ENCODE measurements around the gene EVI5. TPM values are rescaled to one million over a fixed set of nuclear protein-coding genes. Genes with fewer than 3 reads are reported as not detected.

Gene EVI5
- polyA plus RNA-seq, 1 donor from 2014 or later, result 8.5 TPM

DNA sequence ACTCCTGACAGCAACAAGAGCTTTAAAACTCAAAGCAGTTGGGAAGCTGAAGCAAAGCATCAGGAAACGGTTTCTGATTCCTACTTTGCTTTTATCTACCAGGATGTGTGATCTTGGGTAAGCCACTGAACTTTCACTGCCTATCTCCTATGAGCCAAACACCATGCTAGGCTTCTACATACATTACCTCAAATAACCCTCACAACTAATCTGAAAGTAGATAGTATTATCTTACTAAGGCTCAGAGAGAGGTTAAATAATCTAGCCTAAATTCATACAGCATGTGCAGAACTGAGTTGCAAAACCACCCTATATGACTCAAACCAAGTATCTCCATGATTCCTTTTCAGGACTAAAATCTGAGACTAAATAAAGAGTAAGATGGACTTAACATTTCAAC lies 83.8 kb downstream of the EVI5 start:
- H3K79me2 ChIP-seq (replicated peaks; ENCODE audit: insufficient read depth, low read length), result no peaks in the 10 kb centered on the region
- no peaks in the 10 kb centered on the region for H3F3A ChIP-seq (ENCODE audit: insufficient read depth, low read length, poor library complexity, severe bottlenecking)
- no peak overlapping the region for H3K4me2 ChIP-seq (ENCODE audit: low read length)
- no peak overlapping the region for H2AFZ ChIP-seq (ENCODE audit: low read depth, low read length)
- H3K4me3 ChIP-seq (ENCODE audit: low read length), result no peak overlapping the region
- H3K27me3 ChIP-seq (ENCODE audit: insufficient read depth, low read depth, low read length), result no peaks in the 10 kb centered on the region
- H4K20me1 ChIP-seq (ENCODE audit: insufficient read depth), result no peaks in the 10 kb centered on the region
- no peak for TF ChIP-seq TAF1 (IDR thresholded peaks at IDR 0.05; ENCODE audit: low read depth)
- no peak for TF ChIP-seq POLR2AphosphoS5 (IDR thresholded peaks at IDR 0.05)
- TF ChIP-seq SMC3 (conservative IDR thresholded peaks at IDR 0.05; ENCODE audit: poor library complexity), result no peak
- TF ChIP-seq, protein P1, sequence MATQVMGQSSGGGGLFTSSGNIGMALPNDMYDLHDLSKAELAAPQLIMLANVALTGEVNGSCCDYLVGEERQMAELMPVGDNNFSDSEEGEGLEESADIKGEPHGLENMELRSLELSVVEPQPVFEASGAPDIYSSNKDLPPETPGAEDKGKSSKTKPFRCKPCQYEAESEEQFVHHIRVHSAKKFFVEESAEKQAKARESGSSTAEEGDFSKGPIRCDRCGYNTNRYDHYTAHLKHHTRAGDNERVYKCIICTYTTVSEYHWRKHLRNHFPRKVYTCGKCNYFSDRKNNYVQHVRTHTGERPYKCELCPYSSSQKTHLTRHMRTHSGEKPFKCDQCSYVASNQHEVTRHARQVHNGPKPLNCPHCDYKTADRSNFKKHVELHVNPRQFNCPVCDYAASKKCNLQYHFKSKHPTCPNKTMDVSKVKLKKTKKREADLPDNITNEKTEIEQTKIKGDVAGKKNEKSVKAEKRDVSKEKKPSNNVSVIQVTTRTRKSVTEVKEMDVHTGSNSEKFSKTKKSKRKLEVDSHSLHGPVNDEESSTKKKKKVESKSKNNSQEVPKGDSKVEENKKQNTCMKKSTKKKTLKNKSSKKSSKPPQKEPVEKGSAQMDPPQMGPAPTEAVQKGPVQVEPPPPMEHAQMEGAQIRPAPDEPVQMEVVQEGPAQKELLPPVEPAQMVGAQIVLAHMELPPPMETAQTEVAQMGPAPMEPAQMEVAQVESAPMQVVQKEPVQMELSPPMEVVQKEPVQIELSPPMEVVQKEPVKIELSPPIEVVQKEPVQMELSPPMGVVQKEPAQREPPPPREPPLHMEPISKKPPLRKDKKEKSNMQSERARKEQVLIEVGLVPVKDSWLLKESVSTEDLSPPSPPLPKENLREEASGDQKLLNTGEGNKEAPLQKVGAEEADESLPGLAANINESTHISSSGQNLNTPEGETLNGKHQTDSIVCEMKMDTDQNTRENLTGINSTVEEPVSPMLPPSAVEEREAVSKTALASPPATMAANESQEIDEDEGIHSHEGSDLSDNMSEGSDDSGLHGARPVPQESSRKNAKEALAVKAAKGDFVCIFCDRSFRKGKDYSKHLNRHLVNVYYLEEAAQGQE (IDR thresholded peaks at IDR 0.05; ENCODE audit: borderline replicate concordance), result no peak
- no peak for TF ChIP-seq EZH2 (IDR thresholded peaks at IDR 0.05; ENCODE audit: borderline replicate concordance, insufficient read depth, low read length, poor library complexity, severe bottlenecking)
- TF ChIP-seq EP300 (conservative IDR thresholded peaks at IDR 0.05; ENCODE audit: poor library complexity, severe bottlenecking), result no peak
- TF ChIP-seq, protein P2, sequence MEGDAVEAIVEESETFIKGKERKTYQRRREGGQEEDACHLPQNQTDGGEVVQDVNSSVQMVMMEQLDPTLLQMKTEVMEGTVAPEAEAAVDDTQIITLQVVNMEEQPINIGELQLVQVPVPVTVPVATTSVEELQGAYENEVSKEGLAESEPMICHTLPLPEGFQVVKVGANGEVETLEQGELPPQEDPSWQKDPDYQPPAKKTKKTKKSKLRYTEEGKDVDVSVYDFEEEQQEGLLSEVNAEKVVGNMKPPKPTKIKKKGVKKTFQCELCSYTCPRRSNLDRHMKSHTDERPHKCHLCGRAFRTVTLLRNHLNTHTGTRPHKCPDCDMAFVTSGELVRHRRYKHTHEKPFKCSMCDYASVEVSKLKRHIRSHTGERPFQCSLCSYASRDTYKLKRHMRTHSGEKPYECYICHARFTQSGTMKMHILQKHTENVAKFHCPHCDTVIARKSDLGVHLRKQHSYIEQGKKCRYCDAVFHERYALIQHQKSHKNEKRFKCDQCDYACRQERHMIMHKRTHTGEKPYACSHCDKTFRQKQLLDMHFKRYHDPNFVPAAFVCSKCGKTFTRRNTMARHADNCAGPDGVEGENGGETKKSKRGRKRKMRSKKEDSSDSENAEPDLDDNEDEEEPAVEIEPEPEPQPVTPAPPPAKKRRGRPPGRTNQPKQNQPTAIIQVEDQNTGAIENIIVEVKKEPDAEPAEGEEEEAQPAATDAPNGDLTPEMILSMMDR (IDR thresholded peaks at IDR 0.05; ENCODE audit: poor library complexity, severe bottlenecking), result no peak
- TF ChIP-seq MXI1 (conservative IDR thresholded peaks at IDR 0.05; ENCODE audit: poor library complexity, severe bottlenecking), result no peak
- no peaks in the 10 kb centered on the region for H3K9me2 ChIP-seq (ENCODE audit: insufficient read depth, low read length)
- H3K36me3 ChIP-seq (ENCODE audit: insufficient read depth, low read length), result no peaks in the 10 kb centered on the region
- no peaks in the 10 kb centered on the region for H3K9me3 ChIP-seq (ENCODE audit: low read length)
- no peak overlapping the region for H3K9ac ChIP-seq (ENCODE audit: low read length)
- H3K27ac ChIP-seq (ENCODE audit: low read length), result no peak overlapping the region

DNA sequence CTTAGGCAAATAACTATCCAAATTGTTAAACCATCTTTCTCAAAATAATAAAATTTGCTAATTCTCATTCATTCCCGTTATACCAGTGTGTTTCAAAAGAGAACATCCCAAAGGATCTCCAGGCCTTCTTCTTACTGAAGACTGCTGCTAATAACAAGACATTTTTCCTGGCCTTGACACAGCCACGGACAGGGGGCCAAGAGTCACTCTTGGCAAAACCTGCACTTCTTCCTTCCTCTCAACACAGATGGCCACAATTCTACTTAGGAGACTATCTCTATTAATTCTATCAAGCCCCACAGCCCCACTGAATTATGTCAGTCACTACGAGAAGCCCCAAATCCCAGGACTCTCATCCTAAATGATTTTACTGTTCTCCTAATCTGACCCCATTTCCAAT lies 86.0 kb downstream of the EVI5 start:
- no peaks in the 10 kb centered on the region for H3K27me3 ChIP-seq (ENCODE audit: insufficient read depth, low read depth, low read length)
- no peak overlapping the region for H2AFZ ChIP-seq (ENCODE audit: low read depth, low read length)
- no peak overlapping the region for H3K4me3 ChIP-seq (ENCODE audit: low read length)
- no peaks in the 10 kb centered on the region for H3K79me2 ChIP-seq (replicated peaks; ENCODE audit: insufficient read depth, low read length)
- H3K4me2 ChIP-seq (ENCODE audit: low read length), result no peak overlapping the region
- no peaks in the 10 kb centered on the region for H3K9me3 ChIP-seq (ENCODE audit: low read length)
- no peak overlapping the region for H3K9ac ChIP-seq (ENCODE audit: low read length)
- no peaks in the 10 kb centered on the region for H3K36me3 ChIP-seq (ENCODE audit: insufficient read depth, low read length)
- no peak overlapping the region for H3K27ac ChIP-seq (ENCODE audit: low read length)
- H3K9me2 ChIP-seq (ENCODE audit: insufficient read depth, low read length), result no peaks in the 10 kb centered on the region
- TF ChIP-seq EZH2 (IDR thresholded peaks at IDR 0.05; ENCODE audit: borderline replicate concordance, insufficient read depth, low read length, poor library complexity, severe bottlenecking) (no peak), MXI1 (conservative IDR thresholded peaks at IDR 0.05; ENCODE audit: poor library complexity, severe bottlenecking) (no peak), SMC3 (conservative IDR thresholded peaks at IDR 0.05; ENCODE audit: poor library complexity) (no peak), POLR2AphosphoS5 (IDR thresholded peaks at IDR 0.05) (no peak), TAF1 (IDR thresholded peaks at IDR 0.05; ENCODE audit: low read depth) (no peak), EP300 (conservative IDR thresholded peaks at IDR 0.05; ENCODE audit: poor library complexity, severe bottlenecking) (no peak), RAD21 (conservative IDR thresholded peaks at IDR 0.05) (no peak)
- TF ChIP-seq, protein P1 (IDR thresholded peaks at IDR 0.05; ENCODE audit: borderline replicate concordance), result no peak
- TF ChIP-seq, protein P2 (IDR thresholded peaks at IDR 0.05; ENCODE audit: poor library complexity, severe bottlenecking), result no peak
- no peaks in the 10 kb centered on the region for H4K20me1 ChIP-seq (ENCODE audit: insufficient read depth)
- no peaks in the 10 kb centered on the region for H3F3A ChIP-seq (ENCODE audit: insufficient read depth, low read length, poor library complexity, severe bottlenecking)
